ENCODE measurements around the gene EPS15. TPM values are rescaled to one million over a fixed set of nuclear protein-coding genes. Genes with fewer than 3 reads are reported as not detected.

The EPS15 gene
- total and polyA plus RNA-seq, 2 experiments from 2014 or later, result 31.0 to 76.5 TPM

DNA sequence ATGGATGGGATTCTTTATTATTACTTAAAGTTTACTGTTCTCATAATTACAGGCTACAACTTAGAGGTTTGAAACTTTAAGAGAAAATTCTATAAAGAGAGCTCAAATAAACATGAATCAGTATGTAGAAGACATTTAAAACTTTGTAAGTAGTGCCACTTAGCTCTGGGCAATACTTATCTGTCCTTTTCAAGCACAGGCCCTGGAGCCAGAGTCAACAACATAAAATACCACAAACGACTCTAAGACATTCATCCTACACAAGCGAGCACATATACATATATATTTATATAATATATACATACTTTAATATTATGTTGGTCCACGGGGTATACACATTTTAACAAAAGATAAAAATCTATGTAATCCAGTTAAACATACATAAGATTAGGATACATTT is 164.7 kb downstream of the EPS15 start:
- Histone ChIP-seq H3K4me1 (ENCODE audit: insufficient read depth) (no peaks in the 10 kb centered on the region), H3F3A (replicated peaks; ENCODE audit: low read depth) (no peaks in the 10 kb centered on the region), H4K20me1 (replicated peaks; ENCODE audit: insufficient read depth) (no peaks in the 10 kb centered on the region), H3K36me3 (ENCODE audit: insufficient read depth) (0 out of 2 replicates have a peak, but pooled peaks cover 7% of the 10 kb centered on the region), H3K9me2 (ENCODE audit: insufficient read depth) (no peaks in the 10 kb centered on the region), H3K79me2 (replicated peaks; ENCODE audit: insufficient read depth) (no peaks in the 10 kb centered on the region), H3K27me3 (ENCODE audit: insufficient read depth) (no peaks in the 10 kb centered on the region), H3K4me2 (no peak overlapping the region), H3K4me3 (no peak overlapping the region), H2AFZ (no peak overlapping the region), H3K27ac (ENCODE audit: low read depth) (no peak overlapping the region)
- Mint-ChIP-seq H3K4me3 (no peak overlapping the region), H3K4me1 (no peaks in the 10 kb centered on the region), H3K36me3 (ENCODE audit: low read depth) (peaks cover 20% of the 10 kb centered on the region; the same call in 2 of the 3 replicates), H3K27ac (no peak overlapping the region), H3K9me3 (no peaks in the 10 kb centered on the region), H3K27me3 (ENCODE audit: insufficient read depth, low read depth, poor library complexity) (peaks cover 2% of the 10 kb centered on the region)
- ATAC-seq (no peak), DNase-seq (ENCODE audit: low spot score) (no peak)
- TF ChIP-seq ETS1 (IDR thresholded peaks at IDR 0.05) (no peak), POLR2AphosphoS5 (IDR thresholded peaks at IDR 0.05; ENCODE audit: low read depth) (no peak), JUNB (IDR thresholded peaks at IDR 0.05; ENCODE audit: unreplicated experiment) (no peak), CTCF (conservative IDR thresholded peaks at IDR 0.05; ENCODE audit: low read depth in 2 of 2) (no peak), ZNF331 (CRISPR knock-in tag; IDR thresholded peaks at IDR 0.05; ENCODE audit: low read depth) (no peak), ZNF114 (CRISPR knock-in tag; IDR thresholded peaks at IDR 0.05) (no peak), NANOG (IDR thresholded peaks at IDR 0.05; ENCODE audit: borderline replicate concordance) (no peak), EZH2phosphoT487 (IDR thresholded peaks at IDR 0.05; ENCODE audit: unreplicated experiment) (no peak), CREB1 (CRISPR knock-in tag; IDR thresholded peaks at IDR 0.05; ENCODE audit: low read depth) (no peak), EZH2 (IDR thresholded peaks at IDR 0.05; ENCODE audit: low read depth, unreplicated experiment) (no peak)
- TF ChIP-seq, protein P1, sequence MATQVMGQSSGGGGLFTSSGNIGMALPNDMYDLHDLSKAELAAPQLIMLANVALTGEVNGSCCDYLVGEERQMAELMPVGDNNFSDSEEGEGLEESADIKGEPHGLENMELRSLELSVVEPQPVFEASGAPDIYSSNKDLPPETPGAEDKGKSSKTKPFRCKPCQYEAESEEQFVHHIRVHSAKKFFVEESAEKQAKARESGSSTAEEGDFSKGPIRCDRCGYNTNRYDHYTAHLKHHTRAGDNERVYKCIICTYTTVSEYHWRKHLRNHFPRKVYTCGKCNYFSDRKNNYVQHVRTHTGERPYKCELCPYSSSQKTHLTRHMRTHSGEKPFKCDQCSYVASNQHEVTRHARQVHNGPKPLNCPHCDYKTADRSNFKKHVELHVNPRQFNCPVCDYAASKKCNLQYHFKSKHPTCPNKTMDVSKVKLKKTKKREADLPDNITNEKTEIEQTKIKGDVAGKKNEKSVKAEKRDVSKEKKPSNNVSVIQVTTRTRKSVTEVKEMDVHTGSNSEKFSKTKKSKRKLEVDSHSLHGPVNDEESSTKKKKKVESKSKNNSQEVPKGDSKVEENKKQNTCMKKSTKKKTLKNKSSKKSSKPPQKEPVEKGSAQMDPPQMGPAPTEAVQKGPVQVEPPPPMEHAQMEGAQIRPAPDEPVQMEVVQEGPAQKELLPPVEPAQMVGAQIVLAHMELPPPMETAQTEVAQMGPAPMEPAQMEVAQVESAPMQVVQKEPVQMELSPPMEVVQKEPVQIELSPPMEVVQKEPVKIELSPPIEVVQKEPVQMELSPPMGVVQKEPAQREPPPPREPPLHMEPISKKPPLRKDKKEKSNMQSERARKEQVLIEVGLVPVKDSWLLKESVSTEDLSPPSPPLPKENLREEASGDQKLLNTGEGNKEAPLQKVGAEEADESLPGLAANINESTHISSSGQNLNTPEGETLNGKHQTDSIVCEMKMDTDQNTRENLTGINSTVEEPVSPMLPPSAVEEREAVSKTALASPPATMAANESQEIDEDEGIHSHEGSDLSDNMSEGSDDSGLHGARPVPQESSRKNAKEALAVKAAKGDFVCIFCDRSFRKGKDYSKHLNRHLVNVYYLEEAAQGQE (IDR thresholded peaks at IDR 0.05; ENCODE audit: unreplicated experiment), result no peak
